Measurements from ENCODE around the gene ACSL5.

ACSL5 gene

GRCh38 chr10:112409755-112410154, 35.8 kb downstream of the ACSL5 start:
- DNase-seq (ENCODE audit: low spot score) = no peak

- DNase-seq (ENCODE audit: low spot score) = no peak
These were observed 38.8 kb downstream of the ACSL5 start for GRCh38 chr10:112412696-112413095.

GRCh38 chr10:112421731-112422130, 47.8 kb downstream of the ACSL5 start:
- no peak for DNase-seq (ENCODE audit: low spot score)

GRCh38 chr10:112424651-112425050, 50.7 kb downstream of the ACSL5 start:
- DNase-seq (ENCODE audit: low spot score) = no peak

GRCh38 chr10:112426111-112426510, 52.2 kb downstream of the ACSL5 start:
- no peak for DNase-seq (ENCODE audit: low spot score)

- no peak for DNase-seq (ENCODE audit: low spot score)
These were observed 55.2 kb downstream of the ACSL5 start for GRCh38 chr10:112429147-112429546.

- no peak for DNase-seq (ENCODE audit: low spot score)
These were observed 55.8 kb downstream of the ACSL5 start for GRCh38 chr10:112429654-112430230.

- no peak for DNase-seq (ENCODE audit: low spot score)
These were observed 59.2 kb downstream of the ACSL5 start for GRCh38 chr10:112433136-112433535.

- peak; percentile 3 for DNase-seq (ENCODE audit: low spot score)
These were observed 61.2 kb downstream of the ACSL5 start for GRCh38 chr10:112434988-112435619.

GRCh38 chr10:112438356-112438755, 64.4 kb downstream of the ACSL5 start:
- DNase-seq (ENCODE audit: low spot score) = no peak

GRCh38 chr10:112441520-112441919, 67.6 kb downstream of the ACSL5 start:
- no peak for DNase-seq (ENCODE audit: low spot score)

- no peak for DNase-seq (ENCODE audit: low spot score)
These were observed 68.1 kb downstream of the ACSL5 start for GRCh38 chr10:112442063-112442462.

GRCh38 chr10:112446055-112446854, 72.3 kb downstream of the ACSL5 start:
- DNase-seq (ENCODE audit: low spot score) = no peak

- peak; percentile 55 for DNase-seq (ENCODE audit: low spot score)
These were observed 73.1 kb downstream of the ACSL5 start, which contains the start of the genes VTI1A and ZDHHC6 for GRCh38 chr10:112446855-112447619. TSS of gene VTI1A (plus strand) at chr10:112447215. CDS start at chr10:112447374, 159 bp downstream. TSS of gene ZDHHC6 (minus strand) at chr10:112446914. CDS start at chr10:112445436, 1,478 bp downstream.

- no peak for DNase-seq (ENCODE audit: low spot score)
These were observed 73.7 kb downstream of the ACSL5 start for GRCh38 chr10:112447620-112447928.

- no peak for DNase-seq (ENCODE audit: low spot score)
These were observed 75.0 kb downstream of the ACSL5 start for GRCh38 chr10:112448888-112449287.

- DNase-seq (ENCODE audit: low spot score) = no peak
These were observed 81.2 kb downstream of the ACSL5 start for GRCh38 chr10:112454910-112455779.

GRCh38 chr10:112456533-112456932, 82.6 kb downstream of the ACSL5 start:
- DNase-seq (ENCODE audit: low spot score) = no peak

- no peak for DNase-seq (ENCODE audit: low spot score)
These were observed 86.5 kb downstream of the ACSL5 start for GRCh38 chr10:112460366-112460765.

- DNase-seq (ENCODE audit: low spot score) = no peak
These were observed 87.3 kb downstream of the ACSL5 start for GRCh38 chr10:112461029-112461887.
